Right lobe of liver (tissue), 4 donors: ENCODE data around the gene RIPK3.

Experiments used
- POLR2A ChIP-seq: fragments of 450-650 bp; IDR thresholded peaks from one replicate; pipeline ENCODE4 v1.6.1; 2017; ENCODE audit warnings: antibody characterized with exemption, mild to moderate bottlenecking
- TF ChIP-seq, protein P1 (sequence below), 4 donors: fragments of 200-600 bp in 3 of 4; fragments of 450-650 bp in 1 of 4; IDR thresholded peaks; one replicate each; pipeline versions ENCODE4 v1.5.1 to v1.8.0; 2016 to 2022; ENCODE audit warnings: antibody characterized with exemption in 4 of 4, mild to moderate bottlenecking in 2 of 4
- donor health status: DM: no; HTN: no; CAD: no.
- donor health status: DM: no; HTN: no; CAD: no.
- donor health status: DM: no; HTN: yes; CAD: no.

DNA sequence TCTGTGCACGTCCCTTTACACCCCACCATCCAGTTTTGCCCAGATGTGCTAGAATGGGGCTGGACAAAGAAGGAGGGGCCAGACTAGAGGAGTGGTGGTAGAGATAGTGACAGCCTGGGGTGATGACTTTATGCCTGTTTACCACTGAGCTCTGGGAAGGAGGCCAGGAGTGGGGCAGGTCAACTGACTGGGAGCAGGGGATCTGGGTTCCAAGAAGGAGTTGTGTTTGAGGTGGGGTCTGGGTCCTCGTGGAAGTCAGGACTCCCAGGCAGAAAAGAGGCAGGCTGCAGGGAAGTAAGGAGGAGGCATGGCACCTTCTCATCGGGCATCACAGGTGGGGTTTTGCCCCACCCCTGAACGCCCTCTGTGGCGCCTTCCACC, 29.5 kb downstream of the RIPK3 start:
- TF ChIP-seq, protein P1, sequence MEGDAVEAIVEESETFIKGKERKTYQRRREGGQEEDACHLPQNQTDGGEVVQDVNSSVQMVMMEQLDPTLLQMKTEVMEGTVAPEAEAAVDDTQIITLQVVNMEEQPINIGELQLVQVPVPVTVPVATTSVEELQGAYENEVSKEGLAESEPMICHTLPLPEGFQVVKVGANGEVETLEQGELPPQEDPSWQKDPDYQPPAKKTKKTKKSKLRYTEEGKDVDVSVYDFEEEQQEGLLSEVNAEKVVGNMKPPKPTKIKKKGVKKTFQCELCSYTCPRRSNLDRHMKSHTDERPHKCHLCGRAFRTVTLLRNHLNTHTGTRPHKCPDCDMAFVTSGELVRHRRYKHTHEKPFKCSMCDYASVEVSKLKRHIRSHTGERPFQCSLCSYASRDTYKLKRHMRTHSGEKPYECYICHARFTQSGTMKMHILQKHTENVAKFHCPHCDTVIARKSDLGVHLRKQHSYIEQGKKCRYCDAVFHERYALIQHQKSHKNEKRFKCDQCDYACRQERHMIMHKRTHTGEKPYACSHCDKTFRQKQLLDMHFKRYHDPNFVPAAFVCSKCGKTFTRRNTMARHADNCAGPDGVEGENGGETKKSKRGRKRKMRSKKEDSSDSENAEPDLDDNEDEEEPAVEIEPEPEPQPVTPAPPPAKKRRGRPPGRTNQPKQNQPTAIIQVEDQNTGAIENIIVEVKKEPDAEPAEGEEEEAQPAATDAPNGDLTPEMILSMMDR (IDR thresholded peaks at IDR 0.05) = no peak
- TF ChIP-seq POLR2A = no peak
